HepG2 (cell line): ENCODE data around the gene SMPD3. TPM values are rescaled to one million over a fixed set of nuclear protein-coding genes. Genes with fewer than 3 reads are reported as not detected.

ENCODE experiments used
- CREB1 ChIP-seq, 2 experiments: fragments of 450-650 bp in 1 of 2; IDR thresholded peaks; 2 replicates each; pipeline ENCODE4 v1.6.1; 2016 to 2017; ENCODE audit warnings: control low read depth in 1 of 2, mild to moderate bottlenecking in 1 of 2, missing compliant biosample characterization in 1 of 2, missing genetic modification characterization in 1 of 2
- ESRRA ChIP-seq: sonication (generic); formaldehyde crosslinking; IDR thresholded peaks from 2 replicates; pipeline ENCODE4 v1.5.1; 2020; ENCODE audit warnings: mild to moderate bottlenecking, low read depth, missing genetic modification reagents
- HMG20B ChIP-seq: conservative IDR thresholded peaks from 2 replicates; pipeline ENCODE4 v1.6.1; 2016; ENCODE audit warnings: missing genetic modification reagents, missing compliant biosample characterization
- NCOR1 ChIP-seq: fragments of 200-600 bp; sonication (generic); IDR thresholded peaks from 2 replicates; pipeline ENCODE4 v1.7.0; 2017; ENCODE audit warnings: antibody characterized with exemption, low read length, borderline replicate concordance
- POGK ChIP-seq: sonication (generic); formaldehyde crosslinking; conservative IDR thresholded peaks from 2 replicates; pipeline ENCODE4 v1.8.0; 2022; ENCODE audit warnings: mild to moderate bottlenecking, moderate library complexity, missing genetic modification reagents
- SMC3 ChIP-seq: IDR thresholded peaks from 2 replicates; pipeline ENCODE4 v1.6.1; 2011; ENCODE audit warnings: low read length, improper control_type of control experiment
- ZBTB10 ChIP-seq: sonication (generic); formaldehyde crosslinking; IDR thresholded peaks from 2 replicates; pipeline ENCODE4 v1.4.0; 2020; ENCODE audit warnings: missing genetic modification reagents, borderline replicate concordance
- ZBTB7B ChIP-seq: sonication (generic); formaldehyde crosslinking; IDR thresholded peaks from 2 replicates; pipeline ENCODE4 v1.4.0; 2020; ENCODE audit warnings: missing genetic modification reagents
- ZNF101 ChIP-seq: sonication (generic); formaldehyde crosslinking; IDR thresholded peaks from 2 replicates; pipeline ENCODE4 v1.4.0; 2020; ENCODE audit warnings: mild to moderate bottlenecking, low read depth, missing genetic modification reagents, borderline replicate concordance
- ZNF143 ChIP-seq: sonication (generic); formaldehyde crosslinking; IDR thresholded peaks from 2 replicates; pipeline ENCODE4 v1.4.0; 2020; ENCODE audit warnings: missing genetic modification reagents
- ZNF562 ChIP-seq: sonication (generic); formaldehyde crosslinking; IDR thresholded peaks from 2 replicates; pipeline ENCODE4 v1.8.0; 2022; ENCODE audit warnings: missing genetic modification reagents, borderline replicate concordance
- ZNF766 ChIP-seq: sonication (generic); formaldehyde crosslinking; IDR thresholded peaks from 2 replicates; pipeline ENCODE4 v1.5.0; 2020; ENCODE audit warnings: missing genetic modification reagents, borderline replicate concordance
- ZNF776 ChIP-seq: sonication (generic); formaldehyde crosslinking; IDR thresholded peaks from 2 replicates; pipeline ENCODE4 v1.4.0; 2020; ENCODE audit warnings: mild to moderate bottlenecking, missing genetic modification reagents
- ZNF788 ChIP-seq: sonication (generic); formaldehyde crosslinking; IDR thresholded peaks from 2 replicates; pipeline ENCODE4 v1.5.0; 2020; ENCODE audit warnings: mild to moderate bottlenecking, missing genetic modification reagents, borderline replicate concordance
- polyA plus RNA-seq, 8 experiments: library from polyadenylated mRNA; depleted of rRNA in 3 of 8; stranded (reverse) in 7 of 8; unstranded in 1 of 8; fragments of >200 nt; fragmentation: Illumina TruSeq in 4 of 8; extraction: Trizol in 4 of 8; gene quantifications; 2 replicates each; pipeline versions ENCODE4 v1.2.1 to v1.2.3, GENCODE V29; 2011 to 2016; ENCODE audit warnings: low read depth in 4 of 8, missing spikeins in 1 of 8, mixed read lengths in 1 of 8; ENCODE audit not compliant: insufficient read depth in 1 of 8
- total RNA-seq, 5 experiments: library from RNA; depleted of rRNA; stranded (reverse); fragments of >200 nt; fragmentation: Illumina TruSeq; extraction: Trizol; gene quantifications; 2 replicates each; pipeline ENCODE4 v1.2.3, GENCODE V29; 2016; ENCODE audit warnings: low read depth in 1 of 5
- TF ChIP-seq, protein P1 (sequence below): sonication (generic); formaldehyde crosslinking; IDR thresholded peaks from one replicate; pipeline ENCODE4 v1.5.1; 2020; ENCODE audit warnings: mild to moderate bottlenecking, missing genetic modification reagents; ENCODE audit errors: not compliant biosample characterization

SMPD3 gene
- total and polyA plus RNA-seq, 2 of the 13 experiments (the other 11 are each of a cell fraction or from before 2014, with no cell fraction given), result 0.07 to 0.32 TPM

GRCh38 chr16:68448360-68448970, at the start of gene SMPD3 (continued):
- TF ChIP-seq POGK (CRISPR knock-in tag) (peak; percentile 90), ZNF776 (CRISPR knock-in tag) (0 out of 2 replicates have a peak, but pooled peaks have one; percentile 33), SMC3 (no peak), ZNF143 (CRISPR knock-in tag) (peak; percentile 99), CREB1 (IDR thresholded peaks at IDR 0.05) (peak; percentile 80), CREB1 (CRISPR knock-in tag; IDR thresholded peaks at IDR 0.05) (peak; percentile 90), ZBTB10 (CRISPR knock-in tag) (0 out of 2 replicates have a peak, but pooled peaks have one; percentile 76), ESRRA (CRISPR knock-in tag) (peak; percentile 50; the same call in 1 of the 2 replicates), ZNF766 (CRISPR knock-in tag) (peak; percentile 93; the same call in 1 of the 2 replicates), ZNF562 (no peak), ZNF101 (no peak), ZBTB7B (CRISPR knock-in tag) (peak; percentile 63; the same call in 1 of the 2 replicates), HMG20B (peak; percentile 26; the same call in 1 of the 2 replicates), NCOR1 (no peak), ZNF788 (0 out of 2 replicates have a peak, but pooled peaks have one; percentile 47)
- TF ChIP-seq, protein P1, sequence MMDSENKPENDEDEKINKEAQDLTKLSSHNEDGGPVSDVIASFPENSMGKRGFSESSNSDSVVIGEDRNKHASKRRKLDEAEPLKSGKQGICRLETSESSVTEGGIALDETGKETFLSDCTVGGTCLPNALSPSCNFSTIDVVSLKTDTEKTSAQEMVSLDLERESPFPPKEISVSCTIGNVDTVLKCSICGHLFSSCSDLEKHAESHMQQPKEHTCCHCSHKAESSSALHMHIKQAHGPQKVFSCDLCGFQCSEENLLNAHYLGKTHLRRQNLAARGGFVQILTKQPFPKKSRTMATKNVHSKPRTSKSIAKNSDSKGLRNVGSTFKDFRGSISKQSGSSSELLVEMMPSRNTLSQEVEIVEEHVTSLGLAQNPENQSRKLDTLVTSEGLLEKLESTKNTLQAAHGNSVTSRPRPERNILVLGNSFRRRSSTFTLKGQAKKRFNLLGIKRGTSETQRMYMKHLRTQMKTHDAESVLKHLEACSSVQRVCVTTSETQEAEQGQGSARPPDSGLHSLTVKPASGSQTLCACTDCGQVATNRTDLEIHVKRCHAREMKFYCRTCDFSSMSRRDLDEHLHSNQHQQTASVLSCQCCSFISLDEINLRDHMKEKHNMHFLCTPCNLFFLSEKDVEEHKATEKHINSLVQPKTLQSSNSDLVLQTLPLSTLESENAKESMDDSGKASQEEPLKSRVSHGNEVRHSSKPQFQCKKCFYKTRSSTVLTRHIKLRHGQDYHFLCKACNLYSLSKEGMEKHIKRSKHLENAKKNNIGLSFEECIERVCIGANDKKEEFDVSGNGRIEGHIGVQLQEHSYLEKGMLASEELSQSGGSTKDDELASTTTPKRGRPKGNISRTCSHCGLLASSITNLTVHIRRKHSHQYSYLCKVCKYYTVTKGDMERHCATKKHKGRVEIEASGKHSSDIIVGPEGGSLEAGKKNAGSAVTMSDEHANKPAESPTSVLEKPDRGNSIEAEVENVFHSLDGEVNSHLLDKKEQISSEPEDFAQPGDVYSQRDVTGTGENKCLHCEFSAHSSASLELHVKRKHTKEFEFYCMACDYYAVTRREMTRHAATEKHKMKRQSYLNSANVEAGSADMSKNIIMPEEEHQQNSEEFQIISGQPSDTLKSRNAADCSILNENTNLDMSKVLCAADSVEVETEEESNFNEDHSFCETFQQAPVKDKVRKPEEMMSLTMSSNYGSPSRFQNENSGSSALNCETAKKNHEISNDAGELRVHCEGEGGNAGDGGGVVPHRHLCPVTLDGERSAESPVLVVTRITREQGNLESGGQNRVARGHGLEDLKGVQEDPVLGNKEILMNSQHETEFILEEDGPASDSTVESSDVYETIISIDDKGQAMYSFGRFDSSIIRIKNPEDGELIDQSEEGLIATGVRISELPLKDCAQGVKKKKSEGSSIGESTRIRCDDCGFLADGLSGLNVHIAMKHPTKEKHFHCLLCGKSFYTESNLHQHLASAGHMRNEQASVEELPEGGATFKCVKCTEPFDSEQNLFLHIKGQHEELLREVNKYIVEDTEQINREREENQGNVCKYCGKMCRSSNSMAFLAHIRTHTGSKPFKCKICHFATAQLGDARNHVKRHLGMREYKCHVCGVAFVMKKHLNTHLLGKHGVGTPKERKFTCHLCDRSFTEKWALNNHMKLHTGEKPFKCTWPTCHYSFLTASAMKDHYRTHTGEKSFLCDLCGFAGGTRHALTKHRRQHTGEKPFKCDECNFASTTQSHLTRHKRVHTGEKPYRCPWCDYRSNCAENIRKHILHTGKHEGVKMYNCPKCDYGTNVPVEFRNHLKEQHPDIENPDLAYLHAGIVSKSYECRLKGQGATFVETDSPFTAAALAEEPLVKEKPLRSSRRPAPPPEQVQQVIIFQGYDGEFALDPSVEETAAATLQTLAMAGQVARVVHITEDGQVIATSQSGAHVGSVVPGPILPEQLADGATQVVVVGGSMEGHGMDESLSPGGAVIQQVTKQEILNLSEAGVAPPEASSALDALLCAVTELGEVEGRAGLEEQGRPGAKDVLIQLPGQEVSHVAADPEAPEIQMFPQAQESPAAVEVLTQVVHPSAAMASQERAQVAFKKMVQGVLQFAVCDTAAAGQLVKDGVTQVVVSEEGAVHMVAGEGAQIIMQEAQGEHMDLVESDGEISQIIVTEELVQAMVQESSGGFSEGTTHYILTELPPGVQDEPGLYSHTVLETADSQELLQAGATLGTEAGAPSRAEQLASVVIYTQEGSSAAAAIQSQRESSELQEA, result no peak
